ENCODE results near the gene CCDC87.
A peak's percentile ranks its signal among the peaks of the same experiment; 100 is the strongest.
"Not testable (repeated sequence)": the region's sequence is repeated elsewhere in the genome, so short reads cannot be mapped to it uniquely, and the experiment has no call there.

Gene CCDC87

DNA sequence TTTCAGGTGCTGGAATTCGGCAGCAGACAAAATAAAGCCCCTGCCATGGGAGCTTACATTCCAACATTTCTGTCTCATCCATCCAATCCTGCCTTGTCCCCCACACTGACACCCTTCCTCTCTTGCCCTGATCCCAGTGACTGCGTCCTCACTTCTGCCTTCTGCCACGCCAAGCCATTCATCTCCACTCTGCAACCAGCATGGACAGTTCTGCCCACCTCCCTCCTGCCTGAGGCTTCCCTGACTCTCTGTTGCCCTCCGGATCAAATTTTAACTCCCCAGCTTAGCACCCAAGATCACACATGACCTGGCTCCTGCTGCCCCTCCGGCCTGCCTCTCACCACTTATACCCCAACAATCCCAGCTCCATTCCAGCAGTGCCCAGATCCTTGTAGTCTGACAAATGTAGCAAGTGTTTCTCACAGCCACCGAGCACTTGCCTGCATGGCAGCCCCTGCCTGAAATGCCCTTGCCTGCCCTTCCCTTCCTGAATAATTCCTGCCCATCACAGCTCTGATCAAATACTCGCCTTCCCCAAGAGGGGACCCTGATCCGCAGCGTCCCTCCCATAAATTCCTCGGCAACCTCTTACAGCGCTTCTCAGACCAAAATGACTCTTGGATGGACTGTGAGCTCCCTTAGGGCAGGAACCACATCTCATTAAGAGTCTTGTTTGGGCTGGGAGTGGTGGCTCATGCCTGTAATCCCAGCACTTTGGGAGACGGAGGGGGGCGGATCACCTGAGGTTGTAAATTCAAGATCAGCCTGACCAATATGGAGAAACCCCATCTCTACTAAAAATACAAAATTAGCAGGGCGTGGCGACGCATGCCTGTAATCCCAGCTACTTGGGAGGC lies 43.9 kb downstream of the CCDC87 start:
- no peak for DNase-seq

GRCh38 chr11:66548041-66548440 lies 44.8 kb downstream of the CCDC87 start:
- DNase-seq = no peak

GRCh38 chr11:66547662-66548009 lies 45.2 kb downstream of the CCDC87 start:
- DNase-seq = no peak

DNA sequence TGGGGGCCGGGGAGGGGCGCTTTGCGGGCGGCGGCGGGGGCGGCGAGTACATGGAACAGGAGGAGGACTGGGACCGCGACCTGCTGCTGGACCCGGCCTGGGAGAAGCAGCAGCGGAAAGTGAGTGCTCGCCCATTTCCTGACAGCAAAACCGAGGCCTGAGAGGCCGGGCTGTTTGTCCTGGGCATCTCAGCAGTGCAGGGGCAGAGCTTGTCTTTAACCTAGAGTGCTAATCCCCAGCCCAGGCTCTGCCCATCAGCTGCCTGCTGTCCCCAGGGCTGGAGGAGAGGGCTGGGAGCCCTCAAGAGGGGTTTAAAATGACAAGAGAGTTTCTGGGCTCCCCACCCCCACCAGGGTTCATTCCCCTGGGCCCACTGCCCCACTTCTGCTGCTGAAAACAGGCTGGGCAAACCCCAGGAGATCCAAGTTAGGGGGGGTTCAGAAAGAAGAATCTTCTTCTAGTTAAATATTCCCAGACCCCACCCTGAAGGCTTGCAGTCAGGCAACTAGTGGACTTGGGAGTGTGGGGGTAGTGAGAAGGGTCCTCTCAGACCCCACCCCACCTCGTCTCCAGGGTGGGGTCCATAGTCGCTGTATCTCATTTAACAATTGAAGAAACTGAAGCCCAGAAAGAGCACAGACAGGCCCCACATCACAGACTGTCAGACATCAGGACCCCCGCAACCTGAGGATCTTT lies 45.7 kb downstream of the CCDC87 start:
- no peak for DNase-seq

- no peak for DNase-seq
Observed at GRCh38 chr11:66546368-66546965, 46.4 kb downstream of the CCDC87 start, which contains the start of gene ACTN3. TSS of gene ACTN3 (plus strand) at chr11:66546903. CDS start at chr11:66546938, 35 bp downstream.

GRCh38 chr11:66545701-66546367 lies 47.0 kb downstream of the CCDC87 start, which contains the start of gene ZDHHC24:
TSS of gene ZDHHC24 (minus strand) at chr11:66546048. CDS start at chr11:66546003, 45 bp downstream.
- DNase-seq = peak; percentile 98

GRCh38 chr11:66544952-66545351 lies 47.9 kb downstream of the CCDC87 start:
- not testable (repeated sequence) for DNase-seq

GRCh38 chr11:66543263-66544107 lies 49.4 kb downstream of the CCDC87 start:
- no peak for DNase-seq

GRCh38 chr11:66542362-66542761 lies 50.5 kb downstream of the CCDC87 start:
- no peak for DNase-seq

DNA sequence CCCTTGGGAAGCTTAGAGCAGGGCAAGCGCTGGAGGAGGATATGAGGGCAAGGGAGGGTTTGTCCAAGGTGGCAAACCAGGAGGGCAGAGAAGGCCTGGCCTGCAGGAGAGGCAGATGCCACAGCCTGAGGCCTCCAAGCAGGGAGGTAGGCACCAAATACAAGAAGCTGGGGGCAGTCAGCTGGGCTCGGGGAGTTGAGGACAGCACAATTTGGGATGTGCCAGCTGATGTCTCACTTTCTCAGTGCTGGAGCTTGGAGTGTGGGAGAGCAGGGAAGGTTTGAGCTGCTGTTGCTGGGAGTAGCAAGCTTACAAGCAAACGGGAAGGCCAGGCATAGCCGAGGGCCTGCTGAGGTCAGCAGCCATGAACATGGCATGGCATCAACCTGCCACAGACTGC lies 51.0 kb downstream of the CCDC87 start:
- DNase-seq = no peak

DNA sequence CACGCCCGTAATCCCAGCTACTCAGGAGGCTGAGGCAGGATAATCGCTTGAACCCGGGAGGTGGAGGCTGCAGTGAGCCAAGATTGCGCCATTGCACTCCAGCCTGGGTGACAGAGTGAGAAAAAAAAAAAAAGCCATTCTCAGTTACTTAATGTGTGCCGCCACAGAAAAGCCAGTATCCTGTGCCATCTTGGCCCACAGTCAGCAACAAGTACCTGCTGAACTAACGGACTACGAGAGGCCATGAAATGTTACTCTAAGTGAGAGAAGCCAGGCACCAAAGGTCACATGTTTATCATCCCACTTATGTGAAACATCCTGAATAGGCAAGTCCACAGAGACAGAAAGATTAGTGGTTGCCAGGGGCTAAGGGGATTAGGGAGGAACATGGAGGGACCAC lies 52.3 kb downstream of the CCDC87 start:
- DNase-seq = not testable (repeated sequence)
